Neutrophil (primary cell): Measurements from ENCODE around the gene IFI16.

Experiments
- H3K27ac ChIP-seq: fragments of 200-600 bp; sonication (generic); 2 replicates; pipeline ENCODE4 v1.5.1; 2016; ENCODE audit warnings: mild to moderate bottlenecking, moderate library complexity
- H3K27me3 ChIP-seq: fragments of 200-600 bp; sonication (generic); 2 replicates; pipeline ENCODE4 v1.6.0; 2016; ENCODE audit warnings: mild to moderate bottlenecking
- H3K36me3 ChIP-seq: fragments of 200-600 bp; sonication (generic); 2 replicates; pipeline ENCODE4 v1.5.1; 2017
- H3K4me1 ChIP-seq, 2 experiments: fragments of 200-600 bp in 1 of 2; sonication (generic) in 1 of 2; 1 replicate in 1 of 2; 2 replicates in 1 of 2; pipeline versions ENCODE4 v1.5.1 to v1.6.1; 2013 to 2016; ENCODE audit warnings: low read depth in 1 of 2, low read length in 1 of 2, mild to moderate bottlenecking in 1 of 2, moderate library complexity in 1 of 2; ENCODE audit not compliant: control insufficient read depth in 1 of 2, insufficient read depth in 1 of 2
- H3K4me3 ChIP-seq, 2 experiments: fragments of 200-600 bp in 1 of 2; sonication (generic) in 1 of 2; 1 replicate in 1 of 2; 2 replicates in 1 of 2; pipeline ENCODE4 v1.5.1; 2013 to 2016; ENCODE audit warnings: low read depth in 1 of 2, low read length in 1 of 2, mild to moderate bottlenecking in 1 of 2, moderate library complexity in 1 of 2
- H3K9me3 ChIP-seq: fragments of 200-600 bp; sonication (generic); 2 replicates; pipeline ENCODE4 v1.5.1; 2016
- CTCF ChIP-seq: fragments of 200-600 bp; sonication (generic); IDR thresholded peaks from 2 replicates; pipeline ENCODE4 v1.5.1; 2016; ENCODE audit warnings: antibody characterized with exemption

Gene IFI16

DNA sequence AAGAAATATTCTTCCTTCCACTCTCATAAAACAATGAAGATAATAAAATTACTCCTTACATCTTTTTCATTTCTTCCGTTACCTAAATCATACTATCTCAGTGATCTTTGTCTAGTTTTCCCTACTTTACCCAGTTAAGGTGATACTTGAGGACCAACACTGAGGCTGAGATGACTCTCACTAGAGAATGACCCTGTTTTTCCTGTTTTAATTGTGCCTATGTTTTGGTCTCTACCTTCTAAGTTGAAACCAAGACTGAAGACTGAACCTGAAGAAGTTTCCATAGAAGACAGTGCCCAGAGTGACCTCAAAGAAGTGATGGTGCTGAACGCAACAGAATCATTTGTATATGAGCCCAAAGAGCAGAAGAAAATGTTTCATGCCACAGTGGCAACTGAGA is 41.7 kb downstream of the IFI16 start:
- Histone ChIP-seq H3K27me3 (no peaks in the 10 kb centered on the region), H3K4me3 (no peak overlapping the region), H3K36me3 (peaks cover 92% of the 10 kb centered on the region), H3K4me1 (peaks cover 25 to 27% of the 10 kb centered on the region in 2 experiments), H3K9me3 (no peaks in the 10 kb centered on the region), H3K27ac (no peak overlapping the region)
- TF ChIP-seq CTCF, result no peak

GRCh38 chr1:159054427-159054826 is 44.7 kb downstream of the IFI16 start:
- TF ChIP-seq CTCF, result no peak
- peaks cover 86% of the 10 kb centered on the region for H3K36me3 ChIP-seq
- peaks cover 44 to 46% of the 10 kb centered on the region in 2 experiments for H3K4me1 ChIP-seq
- H3K27ac ChIP-seq, result peak overlapping the region; percentile 73
- no peak overlapping the region for H3K4me3 ChIP-seq
- H3K9me3 ChIP-seq, result no peaks in the 10 kb centered on the region
- no peaks in the 10 kb centered on the region for H3K27me3 ChIP-seq

DNA sequence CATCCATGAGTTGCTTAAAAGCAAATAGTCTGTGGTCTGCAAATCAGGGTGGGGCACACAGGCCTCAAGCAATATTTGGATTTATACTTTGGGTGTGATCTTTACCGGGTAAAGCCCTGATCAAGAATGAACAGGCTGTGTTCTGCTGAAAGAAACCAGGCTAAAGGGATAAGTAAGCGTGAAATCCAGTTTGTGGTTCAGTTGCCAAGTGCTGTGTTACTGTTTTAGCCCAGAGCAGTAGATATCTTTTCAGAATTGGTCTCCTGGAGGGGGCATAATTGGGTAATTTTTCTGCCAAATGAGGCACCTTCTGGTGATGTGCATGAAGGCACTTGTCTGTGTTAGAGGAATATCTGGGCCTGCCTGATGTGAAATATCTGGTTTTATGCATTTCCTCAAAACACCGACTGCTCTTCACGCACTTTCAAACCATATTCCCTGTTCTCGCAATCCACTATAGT is 45.5 kb downstream of the IFI16 start:
- H3K36me3 ChIP-seq, result peaks cover 83% of the 10 kb centered on the region
- peak overlapping the region; percentile 73 for H3K27ac ChIP-seq
- no peaks in the 10 kb centered on the region for H3K9me3 ChIP-seq

DNA sequence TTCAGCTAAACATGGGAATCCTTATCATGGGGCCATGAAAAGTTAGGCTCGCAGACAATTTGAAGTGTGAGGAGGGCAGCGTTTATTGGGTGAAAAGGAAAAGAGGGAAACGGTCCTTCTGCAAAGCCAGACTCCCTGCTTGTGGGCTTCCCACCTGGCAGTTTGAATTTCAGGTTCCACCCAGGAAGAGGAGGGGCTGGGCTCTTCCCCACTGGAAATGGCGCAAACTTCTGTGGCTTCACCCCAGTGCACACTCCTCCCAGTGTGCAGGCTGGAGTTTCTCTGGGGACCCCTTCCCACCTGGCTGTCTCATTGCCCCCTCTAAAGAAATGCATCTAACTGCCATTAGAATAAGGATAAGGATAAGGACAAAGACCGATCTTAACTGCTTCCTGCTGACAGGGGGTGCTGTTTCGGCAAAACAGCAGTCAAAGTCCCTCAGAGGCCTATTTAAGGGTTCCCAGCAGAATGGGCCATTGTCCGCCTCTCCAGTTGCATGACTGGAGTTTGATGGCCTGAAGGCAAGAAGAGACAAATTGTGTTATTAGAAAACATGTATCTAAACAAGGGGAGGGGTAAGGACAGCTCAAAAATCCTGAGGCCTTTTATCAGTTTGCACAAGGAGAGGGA is 46.5 kb downstream of the IFI16 start:
- H3K27ac ChIP-seq, result peak overlapping the region; percentile 73
- no peaks in the 10 kb centered on the region for H3K27me3 ChIP-seq
- peak overlapping the region in 1 of 2 experiments; percentile 30 for H3K4me3 ChIP-seq
- peaks cover 73% of the 10 kb centered on the region for H3K36me3 ChIP-seq
- TF ChIP-seq CTCF, result peak; percentile 18
- H3K9me3 ChIP-seq, result no peaks in the 10 kb centered on the region
- H3K4me1 ChIP-seq, result peaks cover 60 to 61% of the 10 kb centered on the region in 2 experiments

More for the DNA sequence above, 45.5 kb downstream of the IFI16 start:
- peaks cover 51% of the 10 kb centered on the region in 2 experiments for H3K4me1 ChIP-seq
- no peaks in the 10 kb centered on the region for H3K27me3 ChIP-seq
- TF ChIP-seq CTCF, result no peak
- peak overlapping the region in 1 of 2 experiments; percentile 3 for H3K4me3 ChIP-seq

DNA sequence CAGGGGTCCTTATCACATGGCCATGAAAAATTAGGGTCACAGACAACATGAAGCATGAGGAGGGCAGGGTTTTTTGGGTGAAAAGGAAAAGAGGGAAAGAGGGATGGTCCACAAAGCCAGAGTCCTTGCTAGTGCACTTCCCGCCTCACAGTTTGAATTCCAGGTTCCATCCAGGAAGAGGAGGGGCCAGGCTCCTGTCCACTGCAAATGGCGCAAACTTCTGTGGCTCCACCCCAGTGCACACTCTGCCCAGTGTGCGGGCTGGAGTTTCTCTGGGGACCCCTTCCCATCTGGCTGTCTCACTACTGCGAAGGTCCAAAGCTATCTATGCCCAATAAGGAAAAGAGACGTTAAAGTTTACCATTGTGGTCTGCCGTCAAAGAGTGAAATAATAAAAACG is 49.0 kb downstream of the IFI16 start:
- Histone ChIP-seq H3K9me3 (no peaks in the 10 kb centered on the region), H3K4me1 (peaks cover 56 to 62% of the 10 kb centered on the region in 2 experiments), H3K36me3 (peaks cover 58% of the 10 kb centered on the region), H3K27me3 (no peaks in the 10 kb centered on the region), H3K4me3 (no peak overlapping the region), H3K27ac (no peak overlapping the region)
- TF ChIP-seq CTCF, result no peak
